HG03378 (cell line): ENCODE measurements around the gene TBC1D8.

Source experiments
- ATAC-seq: cut with Tn5 transposase; IDR thresholded peaks from one replicate; pipeline ENCODE4 v1.9.1; 2021; ENCODE audit warnings: mild to moderate bottlenecking, moderate library complexity; ENCODE audit not compliant: unreplicated experiment

TBC1D8 gene

DNA sequence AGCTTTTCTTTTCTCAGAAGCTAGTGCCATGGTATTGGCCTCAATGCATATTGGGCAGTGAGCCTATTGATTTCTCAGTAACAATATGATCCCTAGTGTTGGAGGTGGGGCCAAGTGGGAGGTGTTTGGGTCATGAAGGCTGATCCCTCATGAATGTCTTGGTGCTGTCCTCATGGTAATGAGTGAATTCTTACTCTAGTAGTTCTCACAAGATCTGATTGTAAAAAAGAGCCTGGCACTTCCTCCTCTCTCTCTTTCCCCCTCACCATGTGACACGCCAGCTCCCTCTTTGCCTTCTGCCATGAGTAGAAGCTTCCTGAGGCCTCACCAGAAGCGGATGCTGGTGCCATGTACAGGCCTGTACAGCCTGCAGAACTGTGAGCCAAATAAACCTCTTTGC lies 12.8 kb upstream of the TBC1D8 start:
- no peak for ATAC-seq

DNA sequence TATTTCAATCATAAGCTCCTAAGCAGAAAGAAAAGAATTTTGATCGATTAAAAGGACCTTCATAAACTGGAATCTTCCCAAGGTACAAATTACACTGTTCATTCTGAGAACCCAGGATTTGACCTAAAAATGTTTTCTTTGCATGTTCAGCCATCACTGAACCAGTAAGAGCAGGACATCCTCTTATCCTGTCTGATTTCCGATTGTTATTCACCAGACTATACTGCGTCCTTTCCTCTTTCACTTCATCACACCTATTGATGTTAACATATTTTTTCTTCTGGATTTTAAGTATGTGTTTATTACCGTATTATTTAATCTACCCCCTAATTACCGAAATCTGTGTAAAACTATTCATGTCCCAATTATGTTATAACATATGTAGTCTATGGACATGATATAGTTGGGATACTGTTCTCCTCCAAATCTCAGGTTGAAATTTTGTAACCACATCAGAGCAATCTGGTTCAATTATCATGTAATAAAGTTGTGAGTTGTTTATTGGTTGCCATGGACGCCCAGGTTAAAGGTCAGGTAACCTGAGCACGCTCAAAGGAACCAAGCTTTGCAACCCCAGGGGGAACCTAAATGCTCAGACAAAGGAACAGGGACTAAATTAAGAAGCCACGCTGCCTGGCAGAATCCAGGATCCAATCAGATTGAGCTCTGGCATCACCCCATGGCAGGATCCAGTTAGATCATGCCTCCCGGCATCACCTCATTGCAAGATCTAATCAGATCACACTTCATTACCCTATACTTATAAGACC lies 11.6 kb upstream of the TBC1D8 start:
- ATAC-seq: no peak

DNA sequence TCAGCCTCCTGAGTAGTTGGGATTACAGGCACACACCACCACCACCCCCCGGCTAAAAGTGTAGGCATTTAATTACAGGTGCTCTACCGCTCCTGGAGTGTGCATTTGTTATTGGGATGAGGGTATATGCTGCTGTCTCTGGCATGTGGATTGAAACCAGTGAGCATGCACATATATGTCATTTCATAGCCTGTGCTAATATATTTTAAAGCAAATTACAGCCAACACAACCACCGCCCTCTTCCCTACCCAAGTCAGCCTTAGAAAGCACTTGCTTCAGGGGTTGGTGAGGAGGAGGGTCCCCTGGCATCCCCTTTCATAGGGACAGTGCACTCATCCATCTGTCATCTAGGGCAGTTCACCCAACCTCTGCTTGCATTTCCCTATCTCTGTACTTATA lies 10.5 kb upstream of the TBC1D8 start:
- no peak for ATAC-seq

DNA sequence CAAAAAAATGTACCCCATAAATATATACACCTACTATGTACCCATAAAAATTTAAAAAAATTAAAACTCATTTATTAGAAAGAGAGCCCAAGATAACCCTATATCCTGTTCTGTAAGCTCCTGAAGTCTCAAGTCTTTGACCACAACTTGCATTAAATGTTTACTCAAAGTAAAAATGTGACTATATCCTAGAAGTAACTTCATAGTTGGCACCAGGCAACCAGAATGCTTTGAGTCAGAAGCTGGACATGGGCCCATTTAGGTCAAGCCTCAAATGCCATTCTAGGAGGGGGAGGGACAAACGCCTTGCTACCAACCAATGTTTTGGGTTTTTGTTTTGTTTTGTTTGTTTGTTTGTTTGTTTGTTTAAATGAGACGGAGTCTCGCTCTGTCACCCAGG lies 9.3 kb upstream of the TBC1D8 start:
- ATAC-seq: no peak

DNA sequence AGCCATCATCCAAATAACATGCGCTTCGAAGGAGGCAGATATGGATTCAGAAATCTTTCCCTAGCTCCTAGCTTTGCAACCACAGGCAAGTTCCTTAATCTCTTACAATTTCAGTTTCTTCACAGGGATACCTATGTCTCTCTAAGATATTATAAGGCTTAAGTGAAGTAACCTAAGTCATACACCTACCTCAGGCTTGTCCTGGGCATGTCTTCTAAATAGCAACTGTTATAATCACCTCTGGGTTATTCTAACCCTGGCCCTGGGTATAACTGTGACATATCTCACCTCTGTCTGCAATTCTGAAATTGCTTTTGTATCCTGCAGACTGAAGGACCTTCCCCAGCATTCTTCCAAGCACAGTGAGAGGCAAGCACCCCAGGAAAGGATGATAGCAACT lies 8.3 kb upstream of the TBC1D8 start:
- ATAC-seq: no peak

DNA sequence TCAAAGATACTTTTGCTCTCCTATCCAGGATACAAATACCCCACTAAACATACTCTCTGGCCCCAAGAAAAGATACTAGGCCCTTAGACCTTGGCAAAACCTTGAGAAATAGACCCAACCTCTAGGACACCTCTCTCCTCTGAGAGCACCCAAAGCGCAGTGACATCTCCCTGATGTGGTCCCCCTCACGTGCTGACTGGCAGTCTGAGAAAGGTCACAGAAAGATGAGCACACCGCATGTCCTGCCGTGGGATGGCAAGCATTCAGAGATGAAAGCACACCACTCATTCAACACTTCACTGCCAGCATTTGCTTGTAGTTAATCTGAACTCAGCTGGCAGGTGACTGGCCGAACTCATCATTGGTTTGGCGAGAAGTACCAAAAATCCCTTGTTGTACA lies 6.1 kb upstream of the TBC1D8 start:
- ATAC-seq: no peak

DNA sequence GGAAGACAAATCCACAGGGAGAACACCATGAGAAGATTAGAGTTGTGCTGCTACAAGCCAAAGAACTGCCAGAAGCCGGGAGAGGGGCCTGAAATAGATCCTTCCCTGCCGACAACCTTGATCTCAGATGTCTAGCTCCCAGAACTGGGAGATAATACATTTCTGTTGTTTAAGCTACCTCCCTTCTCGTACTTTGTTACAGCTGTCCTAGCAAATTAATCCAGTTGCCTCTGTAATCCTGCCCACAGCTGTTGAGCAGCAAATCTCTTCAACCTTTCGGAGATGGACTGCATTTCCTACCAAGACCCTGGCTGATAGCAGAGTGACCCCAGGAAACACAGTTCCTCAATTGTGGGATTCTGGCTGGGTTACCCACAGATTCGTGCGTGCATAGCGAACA lies 2.6 kb upstream of the TBC1D8 start:
- ATAC-seq: no peak

DNA sequence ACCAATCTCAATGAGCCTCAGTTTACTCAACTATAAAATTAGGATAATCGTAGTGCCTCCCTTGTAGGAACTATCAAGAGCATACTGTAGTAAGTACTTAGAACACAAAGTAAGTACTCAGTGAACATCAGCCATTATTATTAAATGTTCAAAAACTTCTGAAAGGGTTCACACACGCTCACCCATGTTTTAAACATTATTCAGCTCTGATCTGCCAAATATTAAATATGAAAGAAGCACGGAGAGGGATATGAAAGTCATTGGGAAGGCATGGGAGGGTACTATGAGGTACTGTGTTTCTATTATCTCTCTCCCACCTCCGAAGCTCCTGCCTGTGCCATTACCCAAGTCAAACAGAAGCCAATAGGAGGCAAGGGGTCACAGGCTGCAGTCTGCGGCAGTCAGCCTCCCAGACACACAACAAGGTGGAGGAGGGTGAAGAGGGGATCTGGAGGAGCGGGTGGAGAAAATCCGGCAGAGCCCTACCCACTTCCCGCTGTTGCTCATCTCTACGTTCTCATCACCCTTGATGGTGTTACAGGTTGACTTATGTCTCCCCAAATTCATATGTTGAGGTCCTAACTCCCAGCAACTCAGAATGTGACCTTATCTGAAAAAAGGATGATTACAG lies 2.0 kb upstream of the TBC1D8 start:
- ATAC-seq: no peak

DNA sequence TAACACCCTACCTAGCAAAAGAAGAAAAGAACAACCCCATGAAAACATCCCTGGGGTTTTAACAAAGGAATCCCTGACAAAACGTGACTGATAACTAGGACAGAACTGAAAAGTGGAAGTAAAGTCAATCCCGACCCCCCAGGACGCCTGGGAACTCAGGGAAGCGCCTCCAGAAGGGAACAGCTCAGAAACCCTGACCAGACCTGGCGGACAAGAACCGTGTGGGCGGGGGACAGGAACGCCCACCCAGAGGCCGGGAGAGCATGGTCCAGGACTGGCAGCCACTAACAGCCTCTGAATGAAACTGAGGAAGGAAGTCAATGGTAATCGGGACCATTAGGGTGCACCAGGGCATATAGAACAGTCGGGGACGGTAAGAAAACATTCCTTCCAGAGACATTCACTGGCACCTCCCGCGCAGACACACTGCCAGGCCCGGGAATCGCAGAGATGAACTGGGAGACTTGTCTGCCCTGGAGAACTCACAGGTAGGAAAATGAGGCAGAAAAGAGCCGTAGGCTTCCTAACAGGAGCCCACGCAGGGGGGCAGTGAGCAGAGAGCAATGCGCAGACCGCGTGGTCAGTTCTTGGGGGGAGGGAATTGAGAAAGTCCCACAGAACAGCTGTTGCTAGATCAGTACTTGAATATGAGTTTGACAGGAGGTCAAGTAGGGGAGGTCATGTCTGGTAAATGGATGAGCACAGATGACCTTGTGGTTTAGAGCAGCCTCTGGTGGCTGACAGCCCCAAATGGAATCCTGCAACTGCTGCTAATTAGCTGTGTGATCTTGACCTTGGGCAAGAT lies 1.3 kb upstream of the TBC1D8 start:
- ATAC-seq: peak; percentile 85

DNA sequence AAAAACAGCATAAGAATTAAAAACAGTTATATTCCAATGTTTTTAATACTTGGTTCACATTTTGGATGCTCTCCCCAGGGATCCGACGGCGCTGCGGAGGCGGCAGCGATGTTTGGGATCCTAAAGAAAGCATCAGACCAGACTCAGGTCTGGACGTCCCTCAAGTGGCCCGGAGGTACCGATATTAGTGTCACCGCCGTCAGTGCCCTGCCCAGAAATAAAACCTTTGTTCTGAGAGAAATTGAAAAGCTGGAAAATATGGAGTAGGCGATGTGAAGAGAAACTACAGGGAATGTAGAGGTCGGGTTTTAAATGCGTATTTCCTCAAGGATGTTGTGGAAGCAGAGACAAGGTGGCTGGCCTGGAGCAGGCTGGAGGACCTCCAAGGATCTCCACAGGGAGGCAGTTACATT lies 683 bp upstream of the TBC1D8 start:
- ATAC-seq: no peak

DNA sequence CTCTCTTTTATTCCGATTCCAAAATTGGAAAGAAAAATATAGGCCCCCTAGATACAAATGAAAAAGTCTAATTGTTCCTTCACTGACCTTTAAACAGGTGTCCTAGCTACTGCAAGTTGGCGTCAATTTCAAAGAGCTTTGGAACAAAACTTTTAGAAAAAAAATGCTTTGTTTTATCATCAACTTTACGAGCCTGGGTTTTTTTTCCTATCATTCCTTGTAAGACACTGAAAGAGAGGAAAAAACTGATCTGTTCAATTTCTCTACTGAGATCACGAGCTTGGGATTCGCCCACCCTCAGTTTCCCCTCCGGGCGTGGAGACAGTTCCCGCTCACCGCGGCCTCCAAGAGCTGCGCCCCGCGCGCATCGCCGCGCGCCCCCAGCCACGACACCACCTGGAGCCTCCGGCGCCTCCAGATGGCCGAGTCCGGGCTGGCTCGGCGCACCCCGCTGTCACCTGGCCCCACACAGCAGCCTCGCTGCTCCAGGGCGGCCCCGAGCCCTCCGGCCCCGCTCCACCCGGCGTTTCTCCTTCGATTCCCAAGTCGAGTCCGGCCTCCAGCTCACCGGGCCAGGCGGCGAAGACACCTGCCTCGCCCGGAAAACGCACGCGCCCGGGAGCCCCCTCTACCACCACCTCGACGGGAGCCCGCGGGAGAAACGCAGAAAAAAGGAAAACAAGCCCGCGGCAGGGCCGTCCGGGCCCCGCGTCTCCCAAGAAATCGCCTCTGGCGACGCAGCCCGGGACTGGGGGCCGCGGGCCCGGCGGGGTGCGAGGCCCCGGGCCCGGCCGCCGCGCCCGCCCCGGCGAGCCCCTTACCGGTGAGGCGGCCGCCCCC lies 656 bp downstream of the TBC1D8 start:
- ATAC-seq: no peak

DNA sequence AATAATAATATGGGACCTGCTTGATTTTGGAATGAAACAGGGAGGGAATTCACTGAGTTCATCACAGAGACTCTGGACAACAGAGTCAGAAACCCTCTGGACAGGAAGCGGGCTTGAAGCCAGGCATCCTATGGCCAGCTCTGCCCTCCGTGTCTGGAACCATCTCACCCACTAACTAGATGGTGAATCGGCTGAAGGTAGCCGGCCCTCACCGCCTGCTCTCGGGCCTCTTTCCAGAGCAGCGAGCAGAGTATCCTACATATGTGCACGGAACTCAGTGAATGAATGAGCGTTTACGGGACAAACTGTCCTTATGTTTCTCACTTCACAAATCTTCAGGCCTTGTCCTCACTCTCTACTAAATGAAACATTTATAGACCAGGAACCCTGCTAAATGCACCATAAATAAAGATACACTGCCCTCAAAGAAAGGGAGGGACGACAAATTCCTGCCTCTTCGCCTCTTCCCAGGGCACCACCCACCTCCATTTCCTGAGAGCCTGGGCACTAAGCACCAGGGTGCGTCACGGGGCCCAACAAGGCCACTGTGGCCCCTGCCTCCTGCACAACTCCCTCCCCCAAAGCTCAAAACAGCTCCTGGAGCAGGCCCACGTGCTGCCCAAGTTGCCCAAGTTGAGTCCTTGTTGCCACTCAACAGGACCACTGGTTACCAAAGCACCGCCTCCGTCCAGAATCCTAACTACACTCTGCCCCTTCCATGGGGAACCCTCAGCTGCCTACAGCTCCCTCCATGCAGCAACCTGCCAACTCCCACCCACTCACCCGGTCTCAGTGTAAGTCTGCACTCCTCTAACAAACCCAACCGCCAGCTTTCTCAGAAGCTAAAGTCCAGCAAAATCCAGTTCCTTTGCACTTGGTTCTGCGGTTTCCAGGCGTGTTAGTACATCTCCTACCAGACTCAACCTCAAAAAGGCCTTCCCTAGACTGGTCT lies 1.7 kb downstream of the TBC1D8 start:
- ATAC-seq: no peak

DNA sequence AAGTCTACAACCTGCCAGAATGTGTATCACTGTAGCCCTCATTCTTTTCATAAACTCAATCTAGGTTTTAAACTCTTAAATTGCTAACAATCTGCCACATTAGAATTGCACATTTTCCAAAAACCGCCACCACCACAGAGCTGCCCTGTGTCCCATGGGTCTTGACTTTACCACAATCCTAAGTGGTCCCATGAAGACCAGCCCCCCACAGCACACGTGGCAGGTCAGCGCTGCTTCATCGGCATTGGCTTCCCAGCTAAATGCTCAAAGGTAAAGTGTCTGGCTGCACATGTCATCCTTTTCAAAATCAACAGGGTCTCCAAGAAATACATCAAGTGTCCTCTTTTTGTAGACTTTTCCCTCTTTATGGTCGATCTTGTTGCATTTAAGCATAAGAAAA lies 2.4 kb downstream of the TBC1D8 start:
- no peak for ATAC-seq

DNA sequence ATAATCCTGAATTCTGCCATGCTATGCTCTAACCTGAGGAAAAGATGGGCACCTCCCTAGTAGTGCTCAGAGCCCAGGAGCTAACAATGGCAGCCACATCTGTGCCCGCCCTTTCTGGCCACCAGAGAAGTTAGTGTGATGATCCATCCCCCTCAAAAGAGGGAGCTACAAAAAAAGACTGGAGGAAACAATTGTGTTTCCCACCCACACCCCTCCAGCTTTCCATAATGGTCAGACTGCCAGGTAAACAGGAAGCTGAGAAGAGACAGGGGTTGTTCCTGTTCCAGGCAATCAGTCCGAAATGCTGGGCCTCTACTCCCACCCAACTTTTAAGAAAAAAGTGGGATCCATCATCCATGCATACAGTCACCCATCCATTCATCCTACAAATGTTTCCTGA lies 3.2 kb downstream of the TBC1D8 start:
- no peak for ATAC-seq

DNA sequence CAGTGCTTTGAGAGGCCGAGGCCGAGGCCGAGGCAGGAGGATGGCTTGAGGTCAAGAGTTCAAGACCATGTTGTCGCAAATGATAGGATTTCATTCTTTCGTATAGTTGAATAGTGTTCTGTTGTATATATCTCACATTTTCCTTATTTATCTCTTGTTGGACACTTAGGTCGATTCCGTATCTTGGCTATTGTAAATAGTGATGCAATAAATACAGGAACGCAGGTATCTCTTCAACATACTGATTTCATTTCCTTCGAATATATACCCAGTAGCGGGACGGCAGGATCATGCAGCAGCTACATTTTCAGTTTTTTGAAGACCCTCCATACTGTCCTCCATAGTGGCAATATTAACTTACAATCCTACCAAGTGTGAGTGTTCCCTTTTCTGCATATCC lies 4.1 kb downstream of the TBC1D8 start:
- no peak for ATAC-seq

DNA sequence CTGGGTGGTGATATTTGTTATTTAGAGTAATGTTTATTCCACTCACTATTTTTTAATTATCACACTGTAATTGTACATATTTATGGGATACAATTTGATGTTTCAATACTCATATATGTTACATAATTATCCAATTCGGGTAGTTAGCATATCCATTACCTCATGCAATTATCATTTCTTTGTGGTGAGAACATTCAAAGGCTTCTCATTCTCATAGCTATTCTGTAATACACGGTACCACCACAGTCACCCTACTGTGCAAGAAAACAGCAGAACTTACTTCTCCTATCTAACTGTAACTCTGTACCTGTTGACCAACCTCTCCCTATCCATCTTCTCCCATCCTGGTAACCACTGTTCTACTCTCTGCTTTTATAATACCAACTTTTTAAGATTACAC lies 4.6 kb downstream of the TBC1D8 start:
- no peak for ATAC-seq

DNA sequence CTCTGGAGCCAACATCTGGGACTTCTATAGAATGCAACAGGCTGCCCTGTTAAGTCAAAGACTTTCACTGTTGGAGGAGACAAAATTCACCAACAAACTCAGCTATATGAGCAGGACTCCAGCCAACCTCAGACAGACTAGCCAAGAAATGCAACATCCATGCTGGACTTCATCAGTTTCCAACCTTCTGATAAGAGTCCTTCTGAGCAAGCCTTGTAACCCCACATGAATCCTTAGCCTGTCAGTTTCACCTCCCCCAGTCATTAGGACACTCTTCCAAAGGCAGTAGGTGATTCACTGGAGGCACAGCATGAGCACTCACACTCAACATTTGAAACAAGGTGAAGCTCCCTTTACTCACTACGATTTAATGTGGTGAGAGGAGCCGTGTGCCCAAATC lies 5.8 kb downstream of the TBC1D8 start:
- ATAC-seq: no peak

DNA sequence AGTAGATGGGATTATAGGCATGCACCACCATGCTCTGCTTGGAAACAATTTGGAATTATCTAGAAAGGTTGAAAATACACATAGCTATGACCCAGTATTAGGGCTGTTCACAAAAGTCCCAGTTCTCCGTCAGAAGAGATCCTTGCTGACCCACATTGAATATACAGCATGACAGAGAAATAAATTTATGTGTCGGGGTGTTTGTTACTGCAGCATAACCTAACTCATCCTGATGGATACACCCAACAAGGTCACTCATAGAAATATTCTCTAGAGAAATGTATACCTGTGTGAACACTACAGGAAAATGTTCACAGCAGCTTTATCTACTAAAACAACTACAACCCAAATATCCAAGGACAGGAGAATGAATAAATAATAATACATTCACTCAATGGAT lies 9.0 kb downstream of the TBC1D8 start:
- ATAC-seq: no peak

DNA sequence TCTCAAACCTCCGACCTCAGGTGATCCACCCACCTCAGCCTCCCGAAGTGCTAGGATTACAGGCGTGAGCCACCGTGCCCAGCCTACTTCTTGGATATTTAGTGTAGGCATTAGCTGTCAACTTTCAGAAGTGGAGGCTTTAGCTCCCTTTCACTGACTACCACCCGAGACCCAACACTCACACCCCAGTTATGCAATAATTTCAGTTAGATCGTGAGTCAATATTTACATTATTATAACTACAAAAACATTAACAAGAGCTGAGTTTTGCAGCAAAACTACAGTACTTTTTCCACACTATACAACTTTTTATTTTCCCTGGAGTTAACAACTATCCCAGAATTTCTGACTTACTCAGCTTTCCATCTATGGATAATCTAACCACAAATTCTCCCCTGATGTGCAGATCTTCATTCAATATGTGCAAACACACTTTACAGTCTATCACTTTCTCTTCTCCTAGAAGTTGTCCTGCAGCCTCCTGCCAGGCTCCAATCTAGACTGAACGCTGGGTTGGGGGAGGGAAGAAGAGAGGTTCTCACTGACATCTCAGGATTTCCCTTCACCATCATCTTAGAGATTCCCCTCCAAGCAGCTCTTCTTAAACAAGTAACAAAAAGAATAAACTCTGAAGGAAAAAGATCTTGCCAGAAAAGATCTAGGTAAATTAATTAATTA lies 10.1 kb downstream of the TBC1D8 start:
- no peak for ATAC-seq
